Loucy (cell line): ENCODE data around the gene PFDN6.

ENCODE experiments used
- EZH2phosphoT487 ChIP-seq: fragments of 200-600 bp; IDR thresholded peaks from 2 replicates; pipeline ENCODE4 v1.6.1; 2018; ENCODE audit warnings: antibody characterized with exemption, mild to moderate bottlenecking, moderate library complexity, borderline replicate concordance
- TF ChIP-seq, protein P1 (sequence below): fragments of 200-600 bp; sonication (generic); conservative IDR thresholded peaks from 2 replicates; pipeline ENCODE4 v1.5.1; 2014; ENCODE audit warnings: mild to moderate bottlenecking, antibody characterized with exemption, low read length

DNA sequence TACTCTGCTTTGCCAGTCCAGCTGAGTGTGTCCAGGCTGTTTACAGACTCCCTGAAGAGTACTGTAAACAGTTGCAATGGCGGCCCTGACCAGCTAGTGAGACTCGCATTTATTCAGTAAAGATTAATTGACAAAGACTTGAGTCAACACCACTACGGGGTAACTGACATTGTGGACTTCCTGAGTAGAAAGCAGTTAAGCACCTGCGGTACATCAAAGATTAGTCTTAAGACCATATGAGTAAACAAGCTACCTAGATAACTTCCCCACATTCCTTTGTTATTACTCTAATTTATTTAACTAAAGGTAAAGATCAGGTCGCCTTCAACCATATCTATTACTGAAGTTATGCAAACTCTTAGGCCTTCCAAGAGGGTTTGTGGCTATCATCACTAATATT lies 30.4 kb upstream of the PFDN6 start:
- TF ChIP-seq, protein P1, sequence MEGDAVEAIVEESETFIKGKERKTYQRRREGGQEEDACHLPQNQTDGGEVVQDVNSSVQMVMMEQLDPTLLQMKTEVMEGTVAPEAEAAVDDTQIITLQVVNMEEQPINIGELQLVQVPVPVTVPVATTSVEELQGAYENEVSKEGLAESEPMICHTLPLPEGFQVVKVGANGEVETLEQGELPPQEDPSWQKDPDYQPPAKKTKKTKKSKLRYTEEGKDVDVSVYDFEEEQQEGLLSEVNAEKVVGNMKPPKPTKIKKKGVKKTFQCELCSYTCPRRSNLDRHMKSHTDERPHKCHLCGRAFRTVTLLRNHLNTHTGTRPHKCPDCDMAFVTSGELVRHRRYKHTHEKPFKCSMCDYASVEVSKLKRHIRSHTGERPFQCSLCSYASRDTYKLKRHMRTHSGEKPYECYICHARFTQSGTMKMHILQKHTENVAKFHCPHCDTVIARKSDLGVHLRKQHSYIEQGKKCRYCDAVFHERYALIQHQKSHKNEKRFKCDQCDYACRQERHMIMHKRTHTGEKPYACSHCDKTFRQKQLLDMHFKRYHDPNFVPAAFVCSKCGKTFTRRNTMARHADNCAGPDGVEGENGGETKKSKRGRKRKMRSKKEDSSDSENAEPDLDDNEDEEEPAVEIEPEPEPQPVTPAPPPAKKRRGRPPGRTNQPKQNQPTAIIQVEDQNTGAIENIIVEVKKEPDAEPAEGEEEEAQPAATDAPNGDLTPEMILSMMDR, result no peak
- TF ChIP-seq EZH2phosphoT487, result no peak
